Astrocyte of the spinal cord (primary cell): Measurements from ENCODE around the gene DONSON.

Experiments
- DNase-seq: peaks from one replicate; pipeline ENCODE4 v3.0.0; 2011; ENCODE audit warnings: low read depth, low spot score
- H3K4me3 ChIP-seq: 2 replicates; pipeline ENCODE4 v1.5.1; 2011; ENCODE audit warnings: low read depth, mild to moderate bottlenecking, low read length, moderate library complexity
- in situ Hi-C: cut with HindIII; loops from 2 replicates; pipeline ENCODE4 v1.10.0; 2017; ENCODE audit warnings: low sequenced_read_pairs
- TF ChIP-seq, protein P1 (sequence below): IDR thresholded peaks from 2 replicates; pipeline ENCODE4 v1.5.1; 2012; ENCODE audit warnings: low read depth, mild to moderate bottlenecking, low read length, inconsistent platforms

The DONSON gene

DNA sequence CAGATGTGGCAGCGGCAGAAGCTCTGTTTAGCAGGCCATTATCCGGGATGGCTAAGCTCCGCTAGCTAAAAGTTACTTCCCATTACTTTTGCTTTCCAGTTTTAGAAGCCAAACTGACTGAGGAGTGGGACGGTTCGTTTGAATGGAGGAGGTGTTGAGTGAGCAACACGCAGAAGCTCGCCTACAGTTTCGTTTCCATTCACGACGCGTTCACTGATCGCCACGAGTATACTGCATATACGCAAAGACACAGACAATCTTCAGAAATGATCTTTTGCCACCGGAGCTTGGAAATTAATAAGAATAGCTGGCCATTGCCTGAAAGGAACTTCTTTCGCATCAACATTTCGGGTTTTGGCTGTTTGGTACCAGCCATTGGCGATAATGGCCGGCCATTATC is 31.0 kb downstream of the DONSON start:
- in situ Hi-C loops, result no loop called here
- no peak for DNase-seq
- H3K4me3 ChIP-seq, result no peak overlapping the region
- TF ChIP-seq, protein P1, sequence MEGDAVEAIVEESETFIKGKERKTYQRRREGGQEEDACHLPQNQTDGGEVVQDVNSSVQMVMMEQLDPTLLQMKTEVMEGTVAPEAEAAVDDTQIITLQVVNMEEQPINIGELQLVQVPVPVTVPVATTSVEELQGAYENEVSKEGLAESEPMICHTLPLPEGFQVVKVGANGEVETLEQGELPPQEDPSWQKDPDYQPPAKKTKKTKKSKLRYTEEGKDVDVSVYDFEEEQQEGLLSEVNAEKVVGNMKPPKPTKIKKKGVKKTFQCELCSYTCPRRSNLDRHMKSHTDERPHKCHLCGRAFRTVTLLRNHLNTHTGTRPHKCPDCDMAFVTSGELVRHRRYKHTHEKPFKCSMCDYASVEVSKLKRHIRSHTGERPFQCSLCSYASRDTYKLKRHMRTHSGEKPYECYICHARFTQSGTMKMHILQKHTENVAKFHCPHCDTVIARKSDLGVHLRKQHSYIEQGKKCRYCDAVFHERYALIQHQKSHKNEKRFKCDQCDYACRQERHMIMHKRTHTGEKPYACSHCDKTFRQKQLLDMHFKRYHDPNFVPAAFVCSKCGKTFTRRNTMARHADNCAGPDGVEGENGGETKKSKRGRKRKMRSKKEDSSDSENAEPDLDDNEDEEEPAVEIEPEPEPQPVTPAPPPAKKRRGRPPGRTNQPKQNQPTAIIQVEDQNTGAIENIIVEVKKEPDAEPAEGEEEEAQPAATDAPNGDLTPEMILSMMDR, result no peak

DNA sequence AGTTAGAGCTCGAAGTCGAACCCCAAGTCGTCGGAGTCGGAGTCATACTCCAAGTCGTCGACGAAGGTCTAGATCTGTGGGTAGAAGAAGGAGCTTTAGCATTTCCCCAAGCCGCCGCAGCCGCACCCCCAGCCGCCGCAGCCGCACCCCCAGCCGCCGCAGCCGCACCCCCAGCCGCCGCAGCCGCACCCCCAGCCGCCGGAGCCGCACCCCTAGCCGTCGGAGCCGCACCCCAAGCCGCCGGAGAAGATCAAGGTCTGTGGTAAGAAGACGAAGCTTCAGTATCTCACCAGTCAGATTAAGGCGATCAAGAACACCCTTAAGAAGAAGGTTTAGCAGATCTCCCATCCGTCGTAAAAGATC is 33.5 kb downstream of the DONSON start:
- H3K4me3 ChIP-seq, result no peak overlapping the region
- DNase-seq, result no peak
- in situ Hi-C loops, result no loop called here
- TF ChIP-seq, protein P1, result no peak

DNA sequence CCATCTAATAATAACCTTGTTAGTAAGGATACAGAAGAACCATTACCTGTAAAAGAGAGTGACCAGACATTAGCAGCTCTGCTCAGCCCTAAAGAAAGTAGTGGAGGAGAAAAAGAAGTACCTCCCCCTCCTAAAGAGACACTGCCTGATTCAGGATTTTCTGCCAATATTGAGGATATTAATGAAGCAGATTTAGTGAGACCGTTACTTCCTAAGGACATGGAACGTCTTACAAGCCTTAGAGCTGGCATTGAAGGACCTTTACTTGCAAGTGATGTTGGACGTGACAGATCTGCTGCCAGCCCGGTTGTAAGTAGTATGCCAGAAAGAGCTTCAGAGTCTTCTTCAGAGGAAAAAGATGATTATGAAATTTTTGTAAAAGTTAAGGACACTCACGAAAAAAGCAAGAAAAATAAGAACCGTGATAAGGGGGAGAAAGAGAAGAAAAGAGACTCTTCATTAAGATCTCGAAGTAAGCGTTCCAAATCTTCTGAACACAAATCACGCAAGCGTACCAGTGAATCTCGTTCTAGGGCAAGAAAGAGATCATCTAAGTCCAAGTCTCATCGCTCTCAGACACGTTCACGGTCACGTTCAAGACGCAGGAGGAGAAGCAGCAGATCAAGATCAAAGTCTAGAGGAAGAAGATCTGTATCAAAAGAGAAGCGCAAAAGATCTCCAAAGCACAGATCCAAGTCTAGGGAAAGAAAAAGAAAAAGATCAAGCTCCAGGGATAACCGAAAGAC is 34.1 kb downstream of the DONSON start:
- in situ Hi-C loops, result no loop called here
- DNase-seq, result no peak
- TF ChIP-seq, protein P1, result no peak
- no peak overlapping the region for H3K4me3 ChIP-seq

DNA sequence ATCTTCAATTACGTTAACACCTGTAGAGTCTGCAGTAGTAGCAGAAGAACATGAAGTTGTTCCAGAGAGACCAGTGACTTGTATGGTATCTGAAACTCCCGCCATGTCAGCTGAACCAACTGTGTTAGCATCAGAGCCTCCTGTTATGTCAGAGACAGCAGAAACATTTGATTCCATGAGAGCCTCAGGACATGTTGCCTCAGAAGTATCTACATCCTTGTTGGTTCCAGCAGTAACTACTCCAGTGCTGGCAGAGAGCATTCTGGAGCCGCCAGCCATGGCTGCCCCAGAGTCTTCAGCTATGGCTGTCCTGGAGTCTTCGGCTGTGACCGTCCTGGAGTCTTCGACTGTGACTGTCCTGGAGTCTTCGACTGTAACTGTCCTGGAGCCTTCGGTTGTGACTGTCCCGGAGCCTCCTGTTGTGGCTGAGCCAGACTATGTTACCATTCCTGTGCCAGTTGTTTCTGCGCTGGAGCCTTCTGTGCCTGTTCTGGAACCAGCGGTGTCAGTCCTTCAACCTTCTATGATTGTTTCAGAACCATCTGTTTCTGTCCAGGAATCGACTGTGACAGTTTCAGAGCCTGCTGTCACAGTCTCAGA is 35.4 kb downstream of the DONSON start:
- TF ChIP-seq, protein P1, result no peak
- in situ Hi-C loops, result no loop called here

DNA sequence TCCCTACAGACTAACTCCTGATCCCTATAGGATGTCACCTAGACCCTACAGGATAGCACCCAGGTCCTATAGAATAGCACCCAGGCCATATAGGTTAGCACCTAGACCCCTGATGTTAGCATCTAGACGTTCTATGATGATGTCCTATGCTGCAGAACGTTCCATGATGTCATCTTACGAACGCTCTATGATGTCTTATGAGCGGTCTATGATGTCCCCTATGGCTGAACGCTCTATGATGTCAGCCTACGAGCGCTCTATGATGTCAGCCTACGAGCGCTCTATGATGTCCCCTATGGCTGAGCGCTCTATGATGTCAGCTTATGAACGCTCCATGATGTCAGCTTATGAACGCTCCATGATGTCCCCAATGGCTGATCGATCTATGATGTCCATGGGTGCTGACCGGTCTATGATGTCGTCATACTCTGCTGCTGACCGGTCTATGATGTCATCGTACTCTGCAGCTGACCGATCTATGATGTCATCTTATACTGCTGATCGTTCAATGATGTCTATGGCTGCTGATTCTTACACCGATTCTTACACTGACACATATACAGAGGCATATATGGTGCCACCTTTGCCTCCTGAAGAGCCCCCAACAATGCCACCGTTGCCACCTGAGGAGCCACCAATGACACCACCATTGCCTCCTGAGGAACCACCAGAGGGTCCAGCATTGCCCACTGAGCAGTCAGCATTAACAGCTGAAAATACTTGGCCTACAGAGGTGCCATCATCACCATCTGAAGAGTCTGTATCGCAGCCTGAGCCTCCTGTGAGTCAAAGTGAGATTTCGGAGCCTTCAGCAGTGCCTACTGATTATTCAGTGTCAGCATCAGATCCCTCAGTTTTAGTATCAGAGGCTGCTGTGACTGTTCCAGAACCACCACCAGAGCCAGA is 36.1 kb downstream of the DONSON start:
- H3K4me3 ChIP-seq, result no peak overlapping the region
- DNase-seq, result no peak
- in situ Hi-C loops, result no loop called here
- TF ChIP-seq, protein P1, result no peak

More for the DNA sequence above, 35.4 kb downstream of the DONSON start:
- H3K4me3 ChIP-seq, result no peak overlapping the region
- no peak for DNase-seq

DNA sequence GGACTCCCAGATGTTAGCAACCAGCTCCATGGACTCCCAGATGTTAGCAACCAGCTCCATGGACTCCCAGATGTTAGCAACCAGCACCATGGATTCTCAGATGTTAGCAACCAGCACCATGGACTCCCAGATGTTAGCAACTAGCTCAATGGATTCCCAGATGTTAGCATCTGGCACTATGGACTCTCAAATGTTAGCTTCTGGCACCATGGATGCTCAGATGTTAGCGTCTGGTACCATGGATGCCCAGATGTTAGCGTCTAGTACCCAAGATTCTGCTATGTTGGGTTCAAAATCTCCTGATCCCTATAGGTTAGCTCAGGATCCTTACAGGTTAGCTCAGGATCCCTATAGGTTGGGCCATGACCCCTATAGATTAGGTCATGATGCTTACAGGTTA is 36.8 kb downstream of the DONSON start:
- no peak for DNase-seq
- no peak overlapping the region for H3K4me3 ChIP-seq
- TF ChIP-seq, protein P1, result no peak
- in situ Hi-C loops, result no loop called here
